ENCODE results near the gene RNF31.

- TF ChIP-seq POLR2A (IDR thresholded peaks at IDR 0.05; ENCODE audit: low read depth, low read length) (no peak), EZH2 (IDR thresholded peaks at IDR 0.05; ENCODE audit: borderline replicate concordance, low read depth, low read length, severe bottlenecking) (no peak), POLR2AphosphoS5 (IDR thresholded peaks at IDR 0.05; ENCODE audit: insufficient read depth, low read depth, low read length) (no peak), JUN (IDR thresholded peaks at IDR 0.05; ENCODE audit: borderline replicate concordance, insufficient read depth, insufficient read length, low read depth) (no peak)
- TF ChIP-seq, protein P1, sequence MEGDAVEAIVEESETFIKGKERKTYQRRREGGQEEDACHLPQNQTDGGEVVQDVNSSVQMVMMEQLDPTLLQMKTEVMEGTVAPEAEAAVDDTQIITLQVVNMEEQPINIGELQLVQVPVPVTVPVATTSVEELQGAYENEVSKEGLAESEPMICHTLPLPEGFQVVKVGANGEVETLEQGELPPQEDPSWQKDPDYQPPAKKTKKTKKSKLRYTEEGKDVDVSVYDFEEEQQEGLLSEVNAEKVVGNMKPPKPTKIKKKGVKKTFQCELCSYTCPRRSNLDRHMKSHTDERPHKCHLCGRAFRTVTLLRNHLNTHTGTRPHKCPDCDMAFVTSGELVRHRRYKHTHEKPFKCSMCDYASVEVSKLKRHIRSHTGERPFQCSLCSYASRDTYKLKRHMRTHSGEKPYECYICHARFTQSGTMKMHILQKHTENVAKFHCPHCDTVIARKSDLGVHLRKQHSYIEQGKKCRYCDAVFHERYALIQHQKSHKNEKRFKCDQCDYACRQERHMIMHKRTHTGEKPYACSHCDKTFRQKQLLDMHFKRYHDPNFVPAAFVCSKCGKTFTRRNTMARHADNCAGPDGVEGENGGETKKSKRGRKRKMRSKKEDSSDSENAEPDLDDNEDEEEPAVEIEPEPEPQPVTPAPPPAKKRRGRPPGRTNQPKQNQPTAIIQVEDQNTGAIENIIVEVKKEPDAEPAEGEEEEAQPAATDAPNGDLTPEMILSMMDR (IDR thresholded peaks at IDR 0.05; ENCODE audit: extremely low read depth in 1 of 2, insufficient read depth in 1 of 2, low read depth in 1 of 2, low read length in 2 of 2) = no peak
Measured at GRCh38 chr14:24138396-24139271, 8.7 kb upstream of the RNF31 start.
